SIG-M5 treated with dmso at 0.1 percent for 504 hours (cell line): ENCODE measurements around the gene SH3BP4.

Experiments used
- DNase-seq: peaks from one replicate; lab custom pipeline; 2025; ENCODE audit not compliant: unreplicated experiment; lab: John Stamatoyannopoulos, UW

Gene SH3BP4

GRCh38 chr2:234966340-234966739 is 14.5 kb downstream of the SH3BP4 start:
- no peak for DNase-seq

- no peak for DNase-seq
Measured at GRCh38 chr2:234967201-234967869, 15.5 kb downstream of the SH3BP4 start.

GRCh38 chr2:234967870-234968208 is 16.0 kb downstream of the SH3BP4 start:
- no peak for DNase-seq

GRCh38 chr2:234968631-234969305 is 17.0 kb downstream of the SH3BP4 start:
- no peak for DNase-seq

- DNase-seq = no peak
Measured at GRCh38 chr2:234969306-234970098, 17.7 kb downstream of the SH3BP4 start.

GRCh38 chr2:234970099-234970440 is 18.3 kb downstream of the SH3BP4 start:
- no peak for DNase-seq

GRCh38 chr2:234970477-234970882 is 18.7 kb downstream of the SH3BP4 start:
- no peak for DNase-seq

GRCh38 chr2:234971496-234971895 is 19.7 kb downstream of the SH3BP4 start:
- no peak for DNase-seq

- DNase-seq = no peak
Measured at GRCh38 chr2:234973008-234973407, 21.2 kb downstream of the SH3BP4 start.

GRCh38 chr2:234974501-234975385 is 22.9 kb downstream of the SH3BP4 start:
- DNase-seq = no peak

GRCh38 chr2:234975611-234976010 is 23.8 kb downstream of the SH3BP4 start:
- no peak for DNase-seq

GRCh38 chr2:234976479-234977227 is 24.8 kb downstream of the SH3BP4 start:
- DNase-seq = no peak

GRCh38 chr2:234977228-234977679 is 25.4 kb downstream of the SH3BP4 start:
- no peak for DNase-seq

- DNase-seq = no peak
Measured at GRCh38 chr2:234978466-234979203, 26.8 kb downstream of the SH3BP4 start.

GRCh38 chr2:234979204-234980167 is 27.7 kb downstream of the SH3BP4 start:
- no peak for DNase-seq

GRCh38 chr2:234980451-234981187 is 28.8 kb downstream of the SH3BP4 start:
- DNase-seq = no peak

GRCh38 chr2:234981197-234982095 is 29.6 kb downstream of the SH3BP4 start:
- DNase-seq = no peak
